ENCODE results near the gene ANO10. TPM values are rescaled to one million over a fixed set of nuclear protein-coding genes. Genes with fewer than 3 reads are reported as not detected.

ANO10 gene
- total and polyA plus RNA-seq, 2 donors (not counting 3 experiments of a cell fraction or from before 2014, with no cell fraction given): 28.4 to 45.8 TPM

DNA sequence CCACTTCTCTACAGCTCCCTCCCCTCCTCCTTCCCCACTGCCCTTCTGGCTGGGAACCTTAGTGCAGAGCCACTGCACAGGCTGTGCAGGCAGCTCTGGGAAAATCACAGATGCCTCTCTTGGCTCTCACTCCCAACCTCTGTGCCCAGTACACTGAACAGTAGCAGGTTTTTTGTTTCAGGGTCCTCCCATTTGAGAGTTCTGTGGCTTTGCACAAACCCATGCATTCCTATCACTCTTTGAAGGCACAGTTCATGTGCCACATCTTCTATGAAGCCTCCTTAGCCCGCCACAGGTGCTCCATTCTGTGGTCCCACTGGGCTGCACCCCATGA, 231.6 kb downstream of the ANO10 start:
- DNase-seq (ENCODE audit: low read depth, low spot score) (no peak), FAIRE-seq (no peak)
- TSS peak; percentile 89 for BruUV-seq (replicated peaks)
- Histone ChIP-seq H3K4me2 (ENCODE audit: insufficient read depth, low read length) (peak overlapping the region; percentile 26), H3K4me1 (ENCODE audit: control insufficient read depth, extremely low read depth, insufficient read depth, low read length) (peaks cover 74% of the 10 kb centered on the region), H2AFZ (ENCODE audit: low read depth, low read length) (no peak overlapping the region), H3K36me3 (ENCODE audit: control insufficient read depth in 2 of 2, extremely low read depth in 1 of 2, insufficient read depth in 2 of 2, low read length in 2 of 2) (no peaks in the 10 kb centered on the region), H3K4me3 (replicated peaks in 1 of 3; ENCODE audit: insufficient read depth in 1 of 3, low read depth in 1 of 3, low read length in 3 of 3) (no peak overlapping the region), H3K27ac (ENCODE audit: insufficient read depth, low read depth, low read length) (peak overlapping the region; percentile 97), H3K79me2 (ENCODE audit: control insufficient read depth, insufficient read depth, low read length) (peaks cover 13% of the 10 kb centered on the region), H3K9me3 (replicated peaks; ENCODE audit: control insufficient read depth, insufficient read depth, low read length) (no peaks in the 10 kb centered on the region), H4K20me1 (replicated peaks; ENCODE audit: control insufficient read depth, extremely low read depth, insufficient read depth, low read length) (no peaks in the 10 kb centered on the region), H3K9me1 (replicated peaks; ENCODE audit: control insufficient read depth, extremely low read depth, insufficient read depth, low read length) (no peaks in the 10 kb centered on the region), H3K9ac (replicated peaks; ENCODE audit: extremely low read depth, insufficient read depth, low read length) (peak overlapping the region; percentile 74), H3K27me3 (ENCODE audit: control insufficient read depth in 2 of 2, insufficient read depth in 2 of 2, low read length in 2 of 2) (no peaks in the 10 kb centered on the region)
- TF ChIP-seq POLR2AphosphoS5 (IDR thresholded peaks at IDR 0.05; ENCODE audit: insufficient read depth, low read depth, low read length) (no peak), FOS (IDR thresholded peaks at IDR 0.05; ENCODE audit: borderline replicate concordance, insufficient read depth, low read length) (no peak), POLR2A (IDR thresholded peaks at IDR 0.05; ENCODE audit: low read depth, low read length) (no peak), EZH2 (IDR thresholded peaks at IDR 0.05; ENCODE audit: borderline replicate concordance, low read depth, low read length, severe bottlenecking) (no peak), GATA2 (IDR thresholded peaks at IDR 0.05; ENCODE audit: insufficient read depth, insufficient read length, low read depth, low read length) (no peak), JUN (IDR thresholded peaks at IDR 0.05; ENCODE audit: borderline replicate concordance, insufficient read depth, insufficient read length, low read depth) (no peak), MYC (IDR thresholded peaks at IDR 0.05; ENCODE audit: low read depth, low read length) (no peak)
- TF ChIP-seq, protein P1, sequence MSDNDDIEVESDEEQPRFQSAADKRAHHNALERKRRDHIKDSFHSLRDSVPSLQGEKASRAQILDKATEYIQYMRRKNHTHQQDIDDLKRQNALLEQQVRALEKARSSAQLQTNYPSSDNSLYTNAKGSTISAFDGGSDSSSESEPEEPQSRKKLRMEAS (IDR thresholded peaks at IDR 0.05; ENCODE audit: insufficient read depth, insufficient read length): no peak
- TF ChIP-seq, protein P2, sequence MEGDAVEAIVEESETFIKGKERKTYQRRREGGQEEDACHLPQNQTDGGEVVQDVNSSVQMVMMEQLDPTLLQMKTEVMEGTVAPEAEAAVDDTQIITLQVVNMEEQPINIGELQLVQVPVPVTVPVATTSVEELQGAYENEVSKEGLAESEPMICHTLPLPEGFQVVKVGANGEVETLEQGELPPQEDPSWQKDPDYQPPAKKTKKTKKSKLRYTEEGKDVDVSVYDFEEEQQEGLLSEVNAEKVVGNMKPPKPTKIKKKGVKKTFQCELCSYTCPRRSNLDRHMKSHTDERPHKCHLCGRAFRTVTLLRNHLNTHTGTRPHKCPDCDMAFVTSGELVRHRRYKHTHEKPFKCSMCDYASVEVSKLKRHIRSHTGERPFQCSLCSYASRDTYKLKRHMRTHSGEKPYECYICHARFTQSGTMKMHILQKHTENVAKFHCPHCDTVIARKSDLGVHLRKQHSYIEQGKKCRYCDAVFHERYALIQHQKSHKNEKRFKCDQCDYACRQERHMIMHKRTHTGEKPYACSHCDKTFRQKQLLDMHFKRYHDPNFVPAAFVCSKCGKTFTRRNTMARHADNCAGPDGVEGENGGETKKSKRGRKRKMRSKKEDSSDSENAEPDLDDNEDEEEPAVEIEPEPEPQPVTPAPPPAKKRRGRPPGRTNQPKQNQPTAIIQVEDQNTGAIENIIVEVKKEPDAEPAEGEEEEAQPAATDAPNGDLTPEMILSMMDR (IDR thresholded peaks at IDR 0.05; ENCODE audit: extremely low read depth in 1 of 2, insufficient read depth in 1 of 2, low read depth in 1 of 2, low read length in 2 of 2): no peak
- dilution Hi-C loops (cut with MboI; ENCODE audit: extremely low pct_ligation_motif_present, low sequenced_read_pairs): loop anchor here (25.0 kb wide), 1 partner anchor 203 kb away; no protein-coding TSS in a partner anchor
- CTCF ChIA-PET: interaction anchor here (1.3 to 3.4 kb wide), 11 partner anchors 9 to 809 kb away, joined by 4 to 56 read pairs (median 7); no protein-coding TSS in a partner anchor
- intact Hi-C loops (cut with micrococcal nuclease): loop anchor here (5.0 to 10.0 kb wide), 2 partner anchors 235 to 302 kb away; partner anchors contain the start of genes ABHD5 and ANO10
- POLR2A ChIA-PET: interaction anchor here (1.4 to 1.7 kb wide), 2 partner anchors 100 to 228 kb away, joined by 4 to 8 read pairs; no protein-coding TSS in a partner anchor
